Muscle of back (tissue), 13 donors: ENCODE data around the gene KBTBD2. TPM values are rescaled to one million over a fixed set of nuclear protein-coding genes. Genes with fewer than 3 reads are reported as not detected.
"Not testable (repeated sequence)": the region's sequence is repeated elsewhere in the genome, so short reads cannot be mapped to it uniquely, and the experiment has no call there.

Source experiments
- DNase-seq, 3 donors: peaks; one replicate each; pipeline versions ENCODE4 v3.0.0 to v3.0.0-alpha.2; 2013
- long read RNA-seq, 9 donors: transcript quantifications; one replicate each; lab custom pipeline, GENCODE V29; 2026
- polyA plus RNA-seq, 10 donors: library from polyadenylated mRNA; unstranded; fragments of 120-200 nt; gene quantifications; one replicate each; pipeline ENCODE4 v1.2.1, GENCODE V29; 2013; ENCODE audit not compliant: insufficient read length in 10 of 10

Gene KBTBD2
- 10 to 100 TPM; 26.9 to 47.2 (median 40.1) TPM for polyA plus RNA-seq
- long read RNA-seq, donor 1, transcript KBTBD2-201 (4 exons, 3,745 nt) = major isoform, 7 of 8 reads
- long read RNA-seq, donor 1, partial matches to known transcripts = 0 of 8 reads
- long read RNA-seq, donor 1, other reads (novel, unspliced or antisense) = 0 of 8 reads
- long read RNA-seq, donor 2, transcript KBTBD2-201 (4 exons, 3,745 nt) = major isoform, 8 of 8 reads
- long read RNA-seq, donor 2, partial matches to known transcripts = 0 of 8 reads
- long read RNA-seq, donor 2, other reads (novel, unspliced or antisense) = 0 of 8 reads
- long read RNA-seq, donor 3 = 0 reads
- long read RNA-seq, donor 4, transcript KBTBD2-201 (4 exons, 3,745 nt) = major isoform, 7 of 7 reads
- long read RNA-seq, donor 4, partial matches to known transcripts = 0 of 7 reads
- long read RNA-seq, donor 4, other reads (novel, unspliced or antisense) = 0 of 7 reads
- long read RNA-seq, donor 5, transcript KBTBD2-201 (4 exons, 3,745 nt) = major isoform, 8 of 8 reads
- long read RNA-seq, donor 5, partial matches to known transcripts = 0 of 8 reads
- long read RNA-seq, donor 5, other reads (novel, unspliced or antisense) = 0 of 8 reads
- long read RNA-seq, donor 6, transcript KBTBD2-201 (4 exons, 3,745 nt) = major isoform, 9 of 9 reads
- long read RNA-seq, donor 6, partial matches to known transcripts = 0 of 9 reads
- long read RNA-seq, donor 6, other reads (novel, unspliced or antisense) = 0 of 9 reads
- long read RNA-seq, donor 7, transcript KBTBD2-201 (4 exons, 3,745 nt) = major isoform, 7 of 7 reads
- long read RNA-seq, donor 7, partial matches to known transcripts = 0 of 7 reads
- long read RNA-seq, donor 7, other reads (novel, unspliced or antisense) = 0 of 7 reads
- long read RNA-seq, donor 8, transcript KBTBD2-201 (4 exons, 3,745 nt) = major isoform, 7 of 7 reads
- long read RNA-seq, donor 8, partial matches to known transcripts = 0 of 7 reads
- long read RNA-seq, donor 8, other reads (novel, unspliced or antisense) = 0 of 7 reads
- long read RNA-seq, donor 9, partial matches to known transcripts = 0 of 3 reads
- long read RNA-seq, donor 9, other reads (novel, unspliced or antisense) = 0 of 3 reads

DNA sequence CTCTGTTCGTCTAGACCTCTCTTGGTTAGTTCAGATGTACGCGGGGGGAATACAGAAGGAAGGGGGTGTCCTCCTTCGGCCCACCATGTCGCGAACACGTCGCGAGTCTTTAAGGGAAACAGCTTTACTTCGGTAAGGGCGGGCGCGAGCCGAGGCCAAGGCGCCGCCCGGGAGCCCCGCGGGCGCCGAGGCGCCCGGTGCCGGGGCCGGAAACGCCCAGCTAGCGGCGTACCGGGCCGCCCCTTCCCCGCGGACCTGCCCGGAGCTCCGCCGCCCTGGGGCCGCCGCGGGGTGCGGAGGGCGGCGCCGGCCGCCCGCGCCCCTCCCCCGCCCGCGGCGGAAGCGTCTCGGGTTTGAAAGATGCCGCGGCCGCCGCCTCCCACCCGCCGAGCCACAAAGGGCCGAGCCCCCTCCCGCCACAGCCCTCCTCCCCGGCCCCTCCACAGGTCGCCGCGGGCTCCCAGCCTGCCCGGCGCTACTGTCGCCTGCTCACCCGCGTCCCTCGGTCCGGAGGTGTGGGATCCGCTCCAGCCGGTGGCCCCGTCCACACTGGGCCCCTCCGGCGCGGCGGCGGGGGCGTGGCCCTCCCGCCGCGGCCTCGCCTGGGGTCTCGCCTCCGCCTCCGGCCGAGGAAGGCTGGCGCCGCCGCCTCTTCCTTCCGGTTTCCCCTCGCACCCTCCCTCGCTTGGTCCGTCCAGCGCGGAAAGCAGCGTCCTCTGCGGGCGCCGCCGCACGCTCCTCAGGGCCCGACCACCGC, at the start of gene KBTBD2:
Gene KBTBD2 (minus strand): TSS at position 718 of the 757 bp plus-strand sequence. CDS start 12,156 bp downstream, outside the sequence.
- DNase-seq = peak; percentile 83 to 95 (median 87)

DNA sequence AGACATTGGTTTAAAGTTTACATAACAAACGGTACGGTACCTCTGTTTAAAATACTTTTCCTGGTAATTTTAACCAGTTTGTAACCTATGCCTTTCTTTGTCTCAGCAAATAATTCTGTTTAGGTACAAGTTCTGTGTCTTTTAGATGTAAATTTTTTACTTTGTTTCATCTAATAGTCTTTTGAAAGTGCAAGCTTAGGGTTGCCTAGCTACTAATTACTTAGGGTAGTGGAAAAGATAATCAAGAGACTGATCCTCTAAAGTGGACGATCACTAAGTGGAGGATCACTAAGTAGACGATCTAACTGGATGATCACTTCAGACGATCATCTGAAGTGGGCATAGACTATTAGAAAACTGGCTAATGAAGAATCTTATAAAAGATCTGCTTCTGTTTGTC, 49.6 kb upstream of the KBTBD2 start:
- peak in 1 of 3 donors; percentile 26 for DNase-seq

DNA sequence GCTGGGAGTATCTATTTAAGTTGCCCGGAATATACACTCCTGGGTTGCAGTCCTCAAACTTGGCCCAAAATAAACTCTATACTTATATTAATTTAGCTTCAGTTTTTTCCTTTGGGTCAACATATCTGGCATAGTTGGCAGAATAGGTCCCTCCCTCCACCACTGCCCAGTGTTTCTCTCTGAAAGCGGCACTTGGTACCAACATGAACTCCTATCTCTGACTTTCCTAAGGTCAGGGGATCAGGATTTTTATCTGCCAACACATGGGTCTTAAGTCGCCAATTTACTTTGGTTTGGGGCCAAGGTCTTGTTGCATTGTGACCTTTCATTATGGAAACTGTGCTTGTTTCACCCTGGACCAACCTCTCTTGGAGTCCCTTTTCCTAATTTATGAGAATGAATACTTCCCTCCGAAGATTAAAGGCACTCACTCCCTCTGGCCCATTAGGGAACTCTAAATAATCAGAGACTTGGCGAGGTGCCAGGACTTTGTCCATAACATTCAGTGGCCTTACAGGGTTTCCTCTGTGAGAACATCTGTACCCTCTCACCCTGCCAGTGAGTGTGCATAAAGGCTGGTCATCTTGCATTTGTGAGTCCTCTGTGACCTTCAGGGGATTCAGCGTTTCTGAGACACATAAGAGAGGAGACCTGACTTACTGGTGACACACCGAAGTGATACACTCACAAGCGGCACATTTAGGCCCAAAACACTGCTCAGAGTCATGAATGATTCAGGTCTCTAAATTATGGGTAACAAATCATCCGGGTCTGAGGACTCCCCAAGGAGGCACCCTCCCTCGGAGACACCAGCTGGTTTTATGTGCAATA, 46.0 kb upstream of the KBTBD2 start:
- DNase-seq = peak; percentile 22 to 45 (median 26)

GRCh38 chr7:32936689-32937088, 45.1 kb upstream of the KBTBD2 start:
- no peak for DNase-seq

DNA sequence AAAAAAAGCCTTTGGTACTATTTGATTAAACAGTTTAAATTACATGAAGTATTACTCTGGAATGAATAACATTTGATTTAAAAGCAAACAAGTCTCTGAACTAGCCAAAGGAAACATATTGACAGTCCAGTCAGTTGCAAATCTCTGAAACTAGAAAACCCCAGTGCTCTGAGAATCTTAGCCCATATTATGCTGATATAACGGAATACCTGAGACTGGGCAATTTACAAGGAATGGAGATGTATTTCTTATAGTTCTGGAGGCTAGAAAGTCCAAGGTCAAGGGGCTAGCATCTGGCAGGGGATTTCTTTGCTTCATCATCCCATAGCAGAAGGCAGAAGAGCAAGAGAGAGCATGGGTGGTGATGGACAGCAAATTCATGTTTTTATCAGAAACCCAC, 44.0 kb upstream of the KBTBD2 start:
- no peak for DNase-seq

DNA sequence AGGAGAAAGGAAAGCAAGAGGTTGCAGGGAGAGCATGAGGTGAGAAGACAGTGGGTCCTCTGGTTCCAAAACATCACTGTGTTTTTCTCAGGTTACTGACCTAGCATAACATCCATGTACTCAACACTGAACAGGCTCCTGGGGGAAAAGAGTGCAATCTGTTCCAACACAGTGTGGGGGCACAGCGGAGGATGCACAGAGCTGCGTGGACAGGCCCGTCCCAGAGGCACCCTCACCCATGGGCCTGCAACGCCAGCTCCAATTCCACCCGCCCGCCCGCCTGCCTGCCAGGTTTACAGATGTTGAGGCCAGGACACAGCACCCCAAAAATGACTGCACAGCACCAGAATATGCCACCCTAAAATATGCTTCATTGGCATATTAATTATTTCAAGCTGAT, 38.8 kb upstream of the KBTBD2 start:
- DNase-seq = no peak

DNA sequence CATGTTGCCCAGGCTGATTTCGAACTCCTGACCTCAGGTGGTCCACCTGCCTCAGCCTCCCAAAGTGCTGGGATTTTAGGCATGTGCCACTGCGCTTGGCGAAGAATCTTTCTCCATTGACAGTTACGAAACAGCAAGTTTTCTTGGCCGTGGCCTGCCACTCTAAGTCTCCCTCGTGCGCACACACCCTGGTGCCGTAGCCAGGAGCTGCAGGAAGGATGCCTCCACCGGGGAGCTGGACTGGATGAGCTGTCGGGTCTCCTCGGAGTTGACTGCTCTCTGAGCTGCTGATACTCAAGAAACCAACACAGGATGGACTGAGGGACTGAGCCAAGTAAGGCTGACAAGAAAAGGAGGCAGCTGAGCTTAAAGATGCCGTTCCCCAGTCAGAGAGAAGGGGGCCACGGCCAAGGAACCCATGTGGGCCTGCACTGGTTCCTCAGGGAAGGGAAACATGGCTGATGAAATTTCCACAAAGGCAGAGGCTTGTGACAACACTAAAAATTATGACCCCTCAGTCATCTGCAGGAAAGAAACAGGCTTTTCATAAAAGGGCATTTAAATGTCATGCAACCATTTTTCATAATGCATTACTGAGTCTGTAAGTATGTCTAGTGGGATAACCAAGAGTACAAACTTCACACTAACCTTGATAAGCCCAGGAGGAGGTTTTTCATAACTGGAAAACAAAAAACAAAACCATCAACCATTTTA, 38.0 kb upstream of the KBTBD2 start:
- no peak for DNase-seq

- no peak for DNase-seq
These were observed 37.3 kb upstream of the KBTBD2 start for GRCh38 chr7:32928785-32929298.

- no peak for DNase-seq
These were observed 30.3 kb upstream of the KBTBD2 start for GRCh38 chr7:32921896-32922295.

DNA sequence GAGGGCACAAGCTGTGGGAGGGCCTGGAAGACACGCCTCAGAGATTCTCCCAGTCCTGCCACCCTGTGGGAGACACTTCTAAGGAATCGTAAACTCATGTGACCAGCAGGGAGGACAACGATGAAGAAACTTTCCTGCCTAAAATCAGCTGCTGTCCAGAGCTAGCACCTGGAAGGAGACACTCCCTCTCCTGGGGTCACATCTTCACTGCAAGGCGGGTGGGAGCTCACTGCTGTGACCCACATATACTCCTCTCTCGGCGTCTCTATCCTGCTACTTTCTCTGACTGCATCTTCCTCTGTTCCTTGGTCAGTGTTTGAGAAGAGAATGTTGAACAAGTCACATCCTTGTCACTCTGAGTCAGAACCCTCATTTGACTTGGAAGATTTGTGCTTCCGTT, 25.4 kb upstream of the KBTBD2 start:
- DNase-seq = not testable (repeated sequence)

DNA sequence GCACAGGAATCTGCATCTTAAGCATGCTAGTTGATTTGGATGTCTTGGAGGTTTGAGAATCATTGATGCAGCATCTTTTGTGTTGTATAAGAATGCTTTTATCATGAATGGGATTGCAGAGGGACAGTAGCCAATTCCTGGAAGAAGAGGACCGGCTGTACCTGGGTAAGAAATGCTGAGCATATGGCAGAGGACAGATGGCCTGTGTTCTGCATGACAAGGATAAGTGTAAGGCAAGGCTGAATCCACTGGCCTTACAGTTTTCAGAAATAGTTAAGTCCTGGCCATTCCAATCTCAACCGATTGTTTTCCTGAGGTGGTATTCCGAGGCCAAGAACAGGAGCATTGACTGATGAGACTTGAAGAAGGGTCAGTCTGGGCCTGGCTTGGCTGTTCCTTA, 24.4 kb upstream of the KBTBD2 start:
- no peak for DNase-seq

- DNase-seq = no peak
These were observed 23.5 kb upstream of the KBTBD2 start for GRCh38 chr7:32915041-32915536.

- no peak for DNase-seq
These were observed 22.6 kb upstream of the KBTBD2 start for GRCh38 chr7:32914184-32914583.

DNA sequence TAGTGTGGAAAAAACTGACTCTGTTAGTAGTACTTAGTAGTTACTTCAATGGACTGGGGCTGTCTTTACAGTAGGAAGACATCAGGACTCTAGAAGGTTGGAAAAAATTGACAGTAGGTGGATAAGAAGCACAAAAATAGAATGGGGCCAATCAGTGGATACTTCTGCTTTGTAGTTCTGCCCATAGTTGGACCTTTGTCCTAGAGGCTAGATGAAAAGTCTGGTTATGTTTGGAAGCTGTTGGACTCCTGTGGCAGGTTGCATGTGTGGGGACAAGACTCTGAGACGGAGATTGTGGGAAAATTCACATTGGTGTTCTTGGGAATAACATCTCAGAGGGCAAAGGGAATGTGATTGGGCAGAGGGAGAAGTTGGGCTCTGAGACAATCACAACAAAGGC, 18.6 kb upstream of the KBTBD2 start:
- DNase-seq = no peak

- peak; percentile 89 to 95 (median 92) for DNase-seq
These were observed 13.7 kb upstream of the KBTBD2 start for GRCh38 chr7:32905175-32905662.

GRCh38 chr7:32901629-32902028, 10.1 kb upstream of the KBTBD2 start:
- no peak for DNase-seq

DNA sequence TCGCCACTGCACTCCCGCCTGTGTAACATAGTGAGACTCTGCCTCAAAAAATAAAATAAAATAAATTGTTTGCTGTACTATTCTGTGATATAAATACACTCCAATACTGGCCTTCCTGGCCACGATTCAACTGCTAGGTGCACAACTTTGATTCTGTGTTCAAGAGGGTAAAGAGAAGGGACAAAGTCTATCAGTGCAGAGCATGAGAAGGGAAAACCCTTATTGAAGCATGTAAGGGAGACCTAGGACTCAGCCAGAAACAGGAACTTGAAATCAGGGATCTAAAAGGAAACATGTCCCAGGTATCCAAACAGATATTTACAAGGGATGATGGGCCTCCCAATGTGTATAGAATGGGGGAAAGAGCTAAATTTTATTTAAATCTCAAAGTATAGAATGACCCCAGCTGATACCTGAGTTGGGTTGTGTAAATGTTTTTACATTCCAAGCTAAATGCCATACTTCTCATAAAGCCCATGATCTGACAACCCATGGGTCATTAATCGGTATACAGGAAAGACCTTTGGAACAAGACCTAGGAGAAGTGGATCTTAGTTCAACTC, 9.0 kb upstream of the KBTBD2 start:
- no peak for DNase-seq

GRCh38 chr7:32897376-32897775, 5.8 kb upstream of the KBTBD2 start:
- DNase-seq = not testable (repeated sequence)
